HG03354 (cell line): Measurements from ENCODE around the gene FSHR.

Experiments
- ATAC-seq: cut with Tn5 transposase; IDR thresholded peaks from one replicate; pipeline ENCODE4 v1.9.1; 2021; ENCODE audit warnings: mild to moderate bottlenecking; ENCODE audit not compliant: unreplicated experiment, poor library complexity, severe bottlenecking

The FSHR gene

DNA sequence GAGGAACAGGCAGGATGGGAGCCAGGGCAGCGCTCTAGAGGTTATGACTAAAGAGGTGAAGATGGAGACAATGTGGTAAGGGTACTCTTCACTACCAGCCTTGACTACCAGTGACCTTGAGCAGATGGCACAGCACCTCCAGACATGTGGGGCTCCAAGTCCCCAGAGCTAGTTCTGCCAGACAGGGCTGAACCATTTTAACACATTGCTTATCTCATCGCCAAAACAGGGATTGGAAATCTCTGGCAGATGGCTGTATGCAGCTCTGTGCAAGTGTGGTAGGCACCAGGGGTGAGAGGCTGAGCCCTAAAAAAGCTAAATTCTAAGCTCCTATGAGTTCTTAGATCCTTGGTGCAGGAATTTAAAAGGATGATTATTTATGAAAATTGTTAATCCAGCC is 41.3 kb downstream of the FSHR start:
- no peak for ATAC-seq

DNA sequence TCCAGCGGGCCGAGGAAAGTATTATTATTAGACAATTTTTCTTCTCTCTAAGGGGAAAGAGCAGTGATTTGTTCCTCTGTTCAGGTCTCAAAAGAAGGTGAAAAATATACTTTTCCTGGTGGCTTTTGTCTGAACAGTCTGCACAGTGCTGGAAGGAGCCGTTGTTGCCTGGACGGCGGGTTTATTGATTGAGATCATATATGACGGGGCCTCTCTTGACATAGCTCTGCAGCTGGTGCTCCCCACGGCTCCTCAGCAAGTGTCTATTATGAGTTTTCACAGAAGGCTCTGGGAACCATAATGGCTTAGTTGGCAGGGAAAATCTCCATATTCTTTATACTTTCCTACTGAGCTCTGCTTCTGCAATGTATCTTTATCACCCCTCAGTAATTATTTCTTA is 42.9 kb downstream of the FSHR start:
- no peak for ATAC-seq

DNA sequence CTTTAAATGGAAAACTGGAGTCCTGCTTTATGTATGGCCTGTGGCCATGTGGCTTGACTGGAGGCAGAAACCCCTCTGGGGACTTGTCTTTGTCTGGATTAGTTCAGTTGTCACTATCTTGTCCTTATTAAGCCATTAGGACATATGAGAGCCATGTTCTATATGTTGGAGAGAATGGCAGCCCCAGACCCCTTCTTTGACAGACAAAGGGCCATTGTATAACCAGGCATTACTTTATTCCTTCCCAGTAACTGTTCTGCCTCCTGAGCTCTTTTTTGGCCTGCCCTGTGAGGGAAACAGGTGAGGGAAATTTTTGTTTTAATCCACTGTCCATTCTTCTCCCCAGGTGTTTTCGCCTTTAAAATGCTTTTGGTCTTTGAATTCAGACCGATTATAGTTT is 43.3 kb downstream of the FSHR start:
- ATAC-seq = no peak

DNA sequence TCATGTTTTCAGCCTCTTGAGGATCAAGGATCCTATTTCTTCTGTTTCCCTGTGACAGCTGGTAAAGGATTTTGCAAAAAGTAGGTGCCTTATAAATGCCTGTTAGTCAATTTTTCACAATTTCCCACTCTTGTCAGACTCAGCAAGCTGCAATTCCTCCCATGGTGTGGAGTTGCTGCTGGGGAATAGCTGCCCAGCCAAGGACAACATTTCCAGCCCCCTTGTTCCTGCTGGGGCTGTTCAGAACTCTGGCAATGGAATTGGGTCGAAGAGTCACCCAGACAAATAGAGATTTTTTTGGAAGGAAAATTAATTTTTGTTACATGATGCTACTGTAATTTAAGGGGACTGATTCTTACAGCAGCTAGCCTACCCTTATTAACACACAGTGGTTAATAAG is 43.7 kb downstream of the FSHR start:
- ATAC-seq = no peak

DNA sequence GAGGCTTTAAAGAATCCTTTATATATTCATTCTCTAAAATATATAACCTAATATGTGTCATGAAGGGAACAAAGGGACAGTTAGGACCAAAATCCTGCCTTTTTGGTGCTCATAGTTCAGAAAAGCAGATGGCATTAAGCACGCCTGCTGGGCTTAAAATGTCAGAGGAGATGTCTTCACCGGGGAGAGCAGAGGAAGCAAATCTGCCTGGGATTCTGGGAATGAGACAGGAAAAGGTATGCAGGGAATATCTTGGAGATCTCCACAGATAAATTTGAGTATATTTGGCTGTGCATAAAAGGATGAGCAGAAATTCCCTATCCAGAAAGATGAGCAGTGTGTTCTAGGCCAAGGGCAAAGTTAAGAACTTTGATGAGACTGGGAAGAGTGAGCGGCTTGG is 45.5 kb downstream of the FSHR start:
- no peak for ATAC-seq

DNA sequence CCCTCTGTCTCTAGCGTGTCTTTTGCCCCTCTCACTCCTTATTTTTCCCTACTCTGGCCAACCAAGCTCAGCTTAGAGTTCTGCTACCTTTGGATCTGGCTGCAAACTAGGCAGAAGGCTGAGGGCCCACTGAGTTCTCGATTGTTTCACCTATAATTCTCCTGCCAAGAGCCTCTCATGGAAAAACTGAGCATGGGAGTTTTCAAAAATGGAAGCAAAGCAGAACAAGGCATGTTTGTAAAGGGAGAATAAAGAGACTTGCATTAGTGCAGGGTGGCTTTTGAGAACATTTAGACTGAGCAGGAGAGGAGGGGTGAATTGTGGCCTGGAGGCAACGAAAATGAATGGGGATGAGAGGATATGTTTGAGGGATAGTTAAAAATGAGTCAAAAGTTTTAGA is 45.9 kb downstream of the FSHR start:
- ATAC-seq = no peak

DNA sequence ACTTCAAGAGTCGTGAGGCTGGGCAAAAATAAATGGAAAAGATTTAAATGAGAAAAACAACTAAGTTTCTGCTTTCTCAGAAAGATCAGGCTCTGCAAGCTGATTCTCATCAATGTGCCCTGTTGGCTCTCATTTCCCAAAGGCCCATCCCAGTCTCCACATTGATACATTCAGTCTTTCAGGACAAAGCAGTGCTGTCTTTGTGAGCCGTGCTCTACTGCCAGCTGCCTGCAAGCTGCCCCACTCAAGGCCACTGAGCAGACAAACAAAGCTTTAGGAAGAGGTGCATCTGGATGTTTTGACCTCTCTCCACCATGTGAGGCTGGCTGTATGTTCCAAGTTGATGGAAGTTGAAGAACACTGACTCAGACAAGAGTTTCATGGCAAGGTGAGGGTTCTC is 48.8 kb downstream of the FSHR start:
- ATAC-seq = no peak

DNA sequence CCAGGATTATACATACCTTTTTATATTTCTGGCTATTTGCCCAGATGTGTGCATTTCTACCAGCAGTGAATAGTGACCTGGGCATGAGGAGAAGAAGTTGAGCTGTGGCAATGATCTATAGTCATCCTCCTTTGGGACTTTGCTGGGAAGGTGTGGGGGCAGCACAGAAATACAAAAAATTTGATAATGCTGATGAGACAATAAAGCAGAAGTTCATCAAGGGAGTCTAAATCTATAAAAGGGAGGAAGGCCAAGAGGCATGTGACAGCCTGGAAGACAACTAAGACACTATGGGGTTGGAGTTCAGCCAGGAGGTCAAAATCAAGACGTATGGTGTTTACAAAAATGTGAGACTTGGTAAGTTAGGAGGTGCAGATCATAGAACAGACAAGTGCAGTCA is 52.2 kb downstream of the FSHR start:
- ATAC-seq = no peak

DNA sequence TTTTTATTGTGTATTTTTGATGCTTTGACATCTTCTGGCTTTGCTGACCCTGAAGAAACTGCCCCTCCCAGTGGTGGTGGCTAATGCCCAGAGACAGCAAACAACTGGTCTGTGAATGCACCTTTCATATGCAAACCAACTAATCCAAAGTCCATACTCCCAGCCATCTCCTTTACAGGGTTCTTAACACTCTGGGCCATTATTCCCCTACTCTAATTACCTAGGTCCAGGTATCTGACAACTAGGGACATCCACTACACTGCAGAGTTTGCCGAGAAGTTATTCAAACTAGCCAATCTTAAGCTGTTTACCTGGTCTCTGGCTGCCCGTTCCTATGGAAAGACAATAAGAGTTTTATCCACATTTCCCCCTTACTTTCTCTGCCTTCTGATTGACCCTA is 73.6 kb downstream of the FSHR start:
- no peak for ATAC-seq

DNA sequence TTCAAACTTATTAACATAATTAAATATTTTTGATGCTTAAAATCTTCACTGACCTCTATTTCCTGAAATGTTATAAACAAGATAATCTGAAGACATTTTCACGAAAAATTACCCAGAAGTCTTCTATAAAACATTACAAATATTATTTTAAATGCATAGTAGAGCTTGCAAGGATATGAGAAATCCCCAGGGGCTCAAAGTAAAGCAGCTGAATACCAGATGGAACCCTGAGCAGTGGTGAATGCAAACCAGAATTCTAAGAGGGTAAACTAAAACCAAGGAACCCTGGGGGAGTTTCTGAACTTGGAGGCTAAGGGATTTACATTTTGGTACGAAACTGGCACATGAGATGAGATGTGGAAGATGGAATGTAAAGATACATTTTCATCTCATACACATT is 83.6 kb downstream of the FSHR start:
- no peak for ATAC-seq

DNA sequence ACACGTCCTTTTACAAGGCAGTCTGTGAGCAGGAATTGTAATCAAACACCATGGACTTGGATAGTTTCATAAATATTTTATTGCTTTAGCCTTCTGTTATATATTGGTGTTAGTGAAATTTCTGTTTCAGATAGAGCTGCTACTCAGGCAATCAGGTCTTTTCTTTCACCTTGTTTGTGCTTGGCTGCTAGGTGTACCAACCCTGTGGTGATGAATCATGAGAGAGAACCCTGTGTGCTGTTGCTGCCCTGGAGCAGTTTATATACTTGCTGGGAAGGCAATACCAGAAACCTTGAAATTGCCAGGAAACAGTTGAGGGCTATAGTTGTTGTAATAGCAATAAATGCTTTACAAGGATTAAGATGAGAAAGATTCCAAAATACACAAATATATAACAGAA is 84.5 kb downstream of the FSHR start:
- no peak for ATAC-seq

DNA sequence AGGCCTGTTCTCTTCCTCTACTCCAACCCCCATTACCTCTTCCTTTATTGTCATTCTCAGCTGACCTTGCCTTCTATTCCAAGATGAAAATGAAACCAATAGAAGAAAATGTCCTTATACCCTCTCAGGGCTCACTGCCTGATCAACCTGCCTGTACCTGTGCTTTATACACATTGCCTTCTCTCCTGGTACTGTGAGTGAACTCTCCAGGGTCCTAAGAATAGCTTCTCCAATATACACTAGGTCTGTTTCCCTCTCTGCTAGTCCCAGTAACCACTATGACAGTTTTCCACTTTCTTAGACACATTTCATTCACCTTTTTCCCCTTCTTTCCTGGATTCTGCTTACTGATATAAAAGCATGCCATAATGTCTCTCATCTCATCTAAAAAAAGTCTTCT is 85.7 kb downstream of the FSHR start:
- ATAC-seq = no peak

DNA sequence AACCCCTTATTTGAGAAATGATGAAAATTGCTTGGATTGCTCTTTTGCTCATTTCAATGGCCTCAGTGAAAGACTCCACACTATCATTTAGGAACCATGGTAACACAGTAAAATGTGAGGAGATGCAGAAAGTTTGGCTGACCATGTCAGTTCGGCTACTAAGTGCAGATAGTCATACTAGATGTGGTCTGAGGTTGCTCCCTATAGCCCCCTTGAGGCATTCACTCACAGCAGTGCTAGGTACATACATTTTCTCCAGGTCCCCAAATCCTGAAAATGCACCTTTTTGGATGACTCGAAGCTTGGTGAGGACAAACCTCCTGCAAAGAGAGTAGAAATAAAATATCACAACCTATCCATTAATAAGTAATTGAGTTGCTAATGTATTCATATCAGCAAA is 86.3 kb downstream of the FSHR start:
- no peak for ATAC-seq

DNA sequence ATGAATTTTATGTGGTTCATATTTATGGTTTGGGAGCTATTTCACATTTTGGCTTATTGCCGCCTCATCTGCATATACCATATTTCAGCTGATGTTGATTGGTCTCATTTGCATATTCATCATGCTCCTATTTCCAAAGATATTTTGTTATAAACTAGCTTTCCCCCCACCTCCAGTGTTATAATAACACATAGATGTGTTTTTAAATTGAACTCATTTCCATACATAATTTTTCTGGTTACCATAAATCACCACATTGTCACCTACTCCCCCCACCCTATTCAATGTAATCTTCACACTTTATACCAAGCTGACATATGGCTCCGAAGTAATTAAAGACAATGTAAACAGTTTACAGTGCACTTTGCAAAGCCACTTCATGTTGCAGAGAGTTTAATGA is 101.2 kb downstream of the FSHR start:
- ATAC-seq = no peak

DNA sequence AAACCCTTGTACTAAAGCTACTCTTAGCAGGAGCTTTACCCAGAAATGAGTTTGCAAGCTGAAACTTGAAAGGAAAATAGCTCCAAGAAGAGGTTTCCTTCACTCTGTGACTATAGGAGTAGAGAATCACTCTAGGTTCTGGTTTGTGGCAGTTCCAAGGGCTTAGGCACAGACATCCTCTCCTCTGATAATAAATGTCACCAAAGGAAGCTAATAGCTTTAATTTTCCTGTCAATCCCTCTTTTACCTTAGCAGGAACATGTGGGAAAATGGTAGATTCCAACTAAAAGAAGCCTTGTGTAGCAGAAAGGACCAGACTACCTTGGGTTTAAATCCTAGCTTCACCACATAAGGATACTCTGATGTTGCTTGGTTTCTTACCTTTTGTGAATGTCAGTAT is 104.0 kb downstream of the FSHR start:
- no peak for ATAC-seq

DNA sequence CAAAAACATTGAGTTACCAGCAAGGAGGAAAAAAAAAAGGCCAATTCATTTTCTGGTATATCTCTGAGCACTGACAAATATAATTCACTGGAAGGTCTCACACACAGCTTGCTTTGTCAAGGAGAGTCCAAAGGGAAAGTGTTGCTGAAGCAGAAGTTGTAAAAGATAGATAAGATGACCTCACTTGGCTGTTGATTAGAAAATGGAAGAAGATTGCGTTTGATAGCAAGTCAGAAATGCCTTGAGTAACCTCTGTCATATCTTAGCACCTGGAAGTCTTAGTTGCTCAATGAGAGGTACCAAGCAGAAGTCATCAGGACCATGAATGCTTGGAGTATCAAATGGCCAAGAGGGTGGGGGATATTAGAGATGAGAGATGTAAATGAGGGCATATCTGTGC is 105.2 kb downstream of the FSHR start:
- ATAC-seq = no peak

DNA sequence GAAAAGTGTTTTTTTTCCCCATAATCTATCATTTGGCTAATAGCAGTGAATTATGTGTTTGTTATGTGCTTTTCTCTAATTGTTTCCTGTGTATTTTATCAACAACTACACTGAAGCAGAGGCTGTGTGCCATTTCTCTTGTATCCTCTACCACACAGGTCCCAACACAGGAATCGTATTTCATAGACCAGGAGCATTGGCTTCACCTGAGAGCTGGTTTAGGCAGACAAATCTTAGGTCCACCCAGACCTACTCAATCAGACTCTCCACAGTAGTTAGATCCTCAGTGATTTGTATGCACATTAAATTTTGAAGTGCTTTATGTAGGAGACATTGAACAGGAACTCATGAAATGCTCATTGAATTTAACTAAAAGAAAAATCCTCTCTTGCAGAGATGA is 109.2 kb downstream of the FSHR start:
- ATAC-seq = no peak

DNA sequence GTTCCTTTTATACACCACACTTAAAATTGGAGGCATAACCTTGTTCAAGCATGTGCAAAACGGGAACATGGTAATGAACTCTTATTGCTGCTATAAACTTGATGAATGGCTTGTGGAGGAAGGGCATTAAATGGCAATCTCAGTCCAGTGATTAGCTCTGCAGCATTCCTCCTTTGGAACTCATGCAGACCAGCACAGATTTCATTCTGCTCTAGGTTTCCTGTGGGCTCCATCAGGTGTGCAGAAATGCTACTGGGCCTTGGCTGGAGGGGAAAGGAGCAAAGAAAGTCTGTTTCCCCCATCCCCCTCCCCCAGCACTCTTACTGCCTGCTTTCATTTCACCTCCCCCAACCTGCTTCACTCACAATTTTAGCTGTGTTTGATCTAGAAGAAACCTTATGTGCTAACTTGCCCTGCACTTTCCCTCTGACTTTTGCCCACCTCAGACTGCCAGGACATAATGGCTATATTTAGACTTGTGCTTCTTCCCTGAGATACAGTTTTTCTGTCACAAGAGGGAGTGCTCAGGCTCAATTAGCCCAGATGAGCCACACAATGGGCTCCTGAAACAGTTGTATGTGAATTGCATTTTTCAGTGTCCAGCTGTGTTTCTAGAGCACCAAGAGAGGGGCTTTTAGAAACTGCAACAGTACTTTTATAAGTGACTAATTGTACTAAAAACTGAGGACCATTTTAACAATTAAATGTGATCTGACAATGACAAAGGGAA is 109.8 kb downstream of the FSHR start:
- ATAC-seq = no peak

DNA sequence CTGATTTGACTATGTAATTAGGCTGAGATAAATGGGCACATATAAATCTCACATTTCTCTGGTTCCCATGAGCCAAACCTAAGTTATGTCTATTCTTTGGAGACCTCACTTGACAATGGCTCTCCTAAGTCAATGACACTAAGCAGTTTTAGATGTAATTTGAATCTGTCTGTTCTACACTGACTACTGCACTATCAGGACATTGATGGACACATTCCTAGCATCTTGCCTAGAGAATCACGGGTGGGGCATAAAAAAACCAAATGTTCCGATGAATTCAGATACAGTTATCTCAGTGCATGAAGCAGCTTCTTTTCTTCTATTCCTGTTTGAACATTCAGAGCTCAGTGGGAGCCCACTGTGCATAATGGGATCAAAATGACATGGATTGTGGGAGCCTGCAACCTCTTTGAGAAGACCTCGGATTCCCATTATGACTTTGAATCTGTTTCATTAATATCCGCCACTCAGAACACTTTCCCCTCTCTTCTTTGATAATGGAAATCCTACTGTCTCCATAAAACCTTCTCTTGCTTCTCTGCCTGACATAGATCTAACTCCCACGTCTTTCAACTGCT is 110.8 kb downstream of the FSHR start:
- no peak for ATAC-seq

DNA sequence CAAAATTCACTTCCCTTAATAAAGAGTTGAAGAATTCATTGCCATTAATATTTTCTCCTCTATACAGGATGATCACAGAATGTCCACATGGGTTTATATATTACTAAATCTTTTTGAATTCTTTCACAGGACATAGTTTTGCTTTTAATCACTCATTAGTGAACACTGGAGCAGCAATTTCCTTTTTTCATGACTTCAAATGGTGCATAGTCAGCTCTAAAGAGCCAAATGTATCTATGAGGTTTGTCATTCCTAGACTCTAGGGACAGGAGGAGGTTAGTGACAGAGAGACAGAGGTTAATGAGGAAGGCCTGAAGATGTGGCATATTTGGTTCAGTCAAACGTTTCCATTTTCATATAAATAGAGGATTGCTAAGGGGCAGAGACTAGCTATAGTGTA is 111.8 kb downstream of the FSHR start:
- ATAC-seq = no peak

DNA sequence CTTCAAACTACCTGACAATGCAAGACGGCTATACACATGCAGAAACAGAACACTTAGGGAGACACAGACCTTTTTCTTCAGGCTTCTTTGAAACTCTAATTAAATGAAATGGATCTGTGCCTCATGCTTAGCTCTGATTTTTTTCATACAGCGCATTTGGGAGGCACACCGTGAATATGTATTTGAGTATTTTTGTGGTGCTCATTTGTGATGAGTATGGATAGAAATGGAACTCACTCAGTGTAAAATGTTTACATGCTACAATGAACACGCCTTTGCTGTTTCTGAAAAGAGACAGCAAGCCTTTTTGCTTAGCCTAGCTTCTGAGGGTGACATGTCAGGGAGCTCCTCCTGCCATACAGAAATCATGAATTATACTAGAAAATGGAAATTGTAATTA is 113.3 kb downstream of the FSHR start:
- no peak for ATAC-seq

DNA sequence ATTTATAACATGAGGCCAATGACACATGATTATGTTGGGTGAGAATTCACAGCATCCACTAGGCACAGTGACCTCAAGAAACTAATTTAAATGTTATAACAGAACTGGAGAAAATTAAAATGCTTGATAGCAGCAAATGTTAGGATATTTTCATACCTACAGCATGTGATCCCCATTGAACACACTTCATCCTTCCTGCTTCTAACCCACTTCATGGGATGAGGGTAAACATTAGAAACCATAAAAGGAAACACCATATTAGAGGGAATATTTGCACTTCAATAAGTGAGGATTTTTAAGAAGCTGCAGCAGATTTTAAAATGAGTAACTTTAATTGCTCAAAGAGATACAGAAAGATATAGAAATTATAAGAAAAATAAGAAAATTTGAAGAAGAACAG is 117.1 kb downstream of the FSHR start:
- no peak for ATAC-seq
